ENCODE results near the gene KASH5. TPM values are rescaled to one million over a fixed set of nuclear protein-coding genes. Genes with fewer than 3 reads are reported as not detected.

KASH5 gene
- total RNA-seq, 1 experiment from 2014 or later, result not detected

- Histone ChIP-seq H2BK120ac (ENCODE audit: low read depth, low read length, poor library complexity, severe bottlenecking) (no peak overlapping the region), H3K27ac (ENCODE audit: insufficient read length, low read depth, low read length) (no peak overlapping the region), H2BK15ac (ENCODE audit: low read depth, low read length) (no peak overlapping the region), H2AFZ (ENCODE audit: low read length) (no peak overlapping the region), H3K4ac (ENCODE audit: low read depth, low read length) (no peak overlapping the region), H3K4me2 (ENCODE audit: insufficient read depth, insufficient read length, low read length) (no peak overlapping the region), H3K23me2 (ENCODE audit: insufficient read length, low read depth, low read length, poor library complexity, severe bottlenecking) (peaks cover 6% of the 10 kb centered on the region), H4K8ac (replicated peaks; ENCODE audit: insufficient read length, low read depth, low read length) (no peak overlapping the region), H3K79me2 (ENCODE audit: insufficient read depth, low read length) (no peaks in the 10 kb centered on the region), H4K5ac (ENCODE audit: insufficient read length, low read depth, low read length) (no peak overlapping the region), H4K91ac (ENCODE audit: insufficient read length, low read depth, low read length) (no peak overlapping the region), H3K9me3 (ENCODE audit: control insufficient read depth, low read depth, low read length) (no peaks in the 10 kb centered on the region), H4K20me1 (ENCODE audit: control insufficient read depth, insufficient read depth, insufficient read length) (no peaks in the 10 kb centered on the region), H2BK12ac (ENCODE audit: insufficient read length, low read depth, low read length) (no peak overlapping the region), H3K23ac (ENCODE audit: insufficient read length, low read depth, low read length) (no peak overlapping the region), H3K18ac (ENCODE audit: insufficient read length, low read depth, low read length) (no peak overlapping the region), H2AK5ac (ENCODE audit: insufficient read length, low read length) (no peak overlapping the region), H3K9ac (ENCODE audit: extremely low read depth, insufficient read length, low read length) (no peak overlapping the region), H2BK5ac (ENCODE audit: insufficient read length, low read length) (no peak overlapping the region), H3K14ac (ENCODE audit: insufficient read depth, low read length) (no peak overlapping the region), H2BK20ac (ENCODE audit: low read depth, low read length, poor library complexity, severe bottlenecking) (no peak overlapping the region), H3K27me3 (ENCODE audit: insufficient read depth, low read length) (peaks cover 28% of the 10 kb centered on the region; the same call in 1 of the 2 replicates), H3K56ac (ENCODE audit: insufficient read length, low read depth, low read length) (no peak overlapping the region), H3K79me1 (ENCODE audit: insufficient read depth, low read depth, low read length, poor library complexity, severe bottlenecking) (no peaks in the 10 kb centered on the region), H3K4me1 (ENCODE audit: insufficient read depth, low read length) (no peaks in the 10 kb centered on the region), H3T11ph (ENCODE audit: low read length) (no peak overlapping the region)
- WGBS (ENCODE audit: extremely low coverage, insufficient read length, low lambda C conversion rate), result no CpG with 5 or more reads among the region's 18 CpGs
- peaks cover 3 to 15% (median 6%) of the 10 kb centered on the region in 3 experiments for H3K36me3 Mint-ChIP-seq (ENCODE audit: insufficient read depth in 1 of 3, low read depth in 3 of 3)
- H3K4me3 Mint-ChIP-seq, result peak overlapping the region in 1 of 2 experiments; percentile 63; a peak in 3 of 5 replicates
- no peak for TF ChIP-seq CTCF (conservative IDR thresholded peaks at IDR 0.05)
- peaks cover 21 to 66% of the 10 kb centered on the region in 2 experiments for H3K4me1 Mint-ChIP-seq
- no peak for DNase-seq
- H3K27me3 Mint-ChIP-seq (ENCODE audit: low read depth), result peaks cover 86% of the 10 kb centered on the region
- peak overlapping the region in 1 of 3 experiments; percentile 69; a peak in 2 of 7 replicates for H3K27ac Mint-ChIP-seq
- H3K9me3 Mint-ChIP-seq, result peaks cover 4 to 8% of the 10 kb centered on the region in 2 experiments; a peak in 3 of 5 replicates
These were observed 47.0 kb downstream of the KASH5 start for GRCh38 chr19:49434907-49435583.
